AG09309 (cell line): ENCODE data around the gene FOXC1.

Experiments
- DNase-seq: peaks from one replicate; pipeline ENCODE4 v3.0.0-alpha.2; 2010; ENCODE audit warnings: low read depth
- H3K4me3 ChIP-seq: 2 replicates; pipeline ENCODE4 v1.5.1; 2011; ENCODE audit warnings: mild to moderate bottlenecking, low read depth, low read length, moderate library complexity; ENCODE audit not compliant: control insufficient read depth
- TF ChIP-seq, protein P1 (sequence below): IDR thresholded peaks from 2 replicates; pipeline ENCODE4 v1.5.1; 2011; ENCODE audit warnings: mild to moderate bottlenecking, low read depth, low read length, inconsistent platforms; ENCODE audit not compliant: insufficient read depth, control insufficient read depth; ENCODE audit errors: missing control alignments

FOXC1 gene

GRCh38 chr6:1613688-1614447 is 4.2 kb downstream of the FOXC1 start:
- DNase-seq, result no peak
- peak overlapping the region; percentile 75 for H3K4me3 ChIP-seq
- TF ChIP-seq, protein P1, sequence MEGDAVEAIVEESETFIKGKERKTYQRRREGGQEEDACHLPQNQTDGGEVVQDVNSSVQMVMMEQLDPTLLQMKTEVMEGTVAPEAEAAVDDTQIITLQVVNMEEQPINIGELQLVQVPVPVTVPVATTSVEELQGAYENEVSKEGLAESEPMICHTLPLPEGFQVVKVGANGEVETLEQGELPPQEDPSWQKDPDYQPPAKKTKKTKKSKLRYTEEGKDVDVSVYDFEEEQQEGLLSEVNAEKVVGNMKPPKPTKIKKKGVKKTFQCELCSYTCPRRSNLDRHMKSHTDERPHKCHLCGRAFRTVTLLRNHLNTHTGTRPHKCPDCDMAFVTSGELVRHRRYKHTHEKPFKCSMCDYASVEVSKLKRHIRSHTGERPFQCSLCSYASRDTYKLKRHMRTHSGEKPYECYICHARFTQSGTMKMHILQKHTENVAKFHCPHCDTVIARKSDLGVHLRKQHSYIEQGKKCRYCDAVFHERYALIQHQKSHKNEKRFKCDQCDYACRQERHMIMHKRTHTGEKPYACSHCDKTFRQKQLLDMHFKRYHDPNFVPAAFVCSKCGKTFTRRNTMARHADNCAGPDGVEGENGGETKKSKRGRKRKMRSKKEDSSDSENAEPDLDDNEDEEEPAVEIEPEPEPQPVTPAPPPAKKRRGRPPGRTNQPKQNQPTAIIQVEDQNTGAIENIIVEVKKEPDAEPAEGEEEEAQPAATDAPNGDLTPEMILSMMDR, result no peak

DNA sequence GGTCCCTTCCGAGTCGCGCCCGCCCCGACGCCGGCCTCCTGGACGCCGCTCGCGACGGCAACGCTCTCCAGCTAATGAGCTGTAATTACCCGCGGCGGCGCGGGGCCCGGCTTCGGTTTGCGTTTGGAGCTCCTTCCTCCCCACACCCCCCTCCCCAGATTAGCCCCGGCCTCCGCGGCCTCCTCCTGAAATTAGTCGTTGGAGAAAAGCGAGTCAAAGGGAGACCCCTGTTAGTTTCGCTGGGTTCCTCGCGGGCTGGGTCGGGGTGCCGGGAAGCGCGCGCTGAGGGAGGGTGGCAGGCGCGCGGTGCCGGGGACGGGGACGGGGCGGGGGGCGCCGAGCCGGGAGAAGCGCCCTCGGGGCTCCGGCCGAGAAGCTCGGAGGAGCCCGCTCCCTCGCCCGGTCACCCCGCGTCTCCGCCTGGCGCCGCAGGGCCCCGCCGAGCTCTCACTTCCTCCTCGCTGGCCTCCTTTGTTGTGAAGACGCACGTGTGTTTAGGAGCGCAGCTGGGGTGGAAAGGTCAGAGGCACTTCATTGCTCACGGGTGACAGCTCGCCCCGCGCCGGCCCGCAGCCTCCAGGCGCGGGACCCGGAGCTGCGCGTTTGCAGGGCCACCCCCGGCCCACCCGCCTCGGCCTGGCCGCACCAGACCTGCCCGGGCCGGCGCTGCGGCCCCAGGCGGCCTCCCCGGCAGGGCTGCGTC is 4.9 kb downstream of the FOXC1 start:
- DNase-seq, result no peak
- TF ChIP-seq, protein P1, result no peak
- peak overlapping the region; percentile 75 for H3K4me3 ChIP-seq

DNA sequence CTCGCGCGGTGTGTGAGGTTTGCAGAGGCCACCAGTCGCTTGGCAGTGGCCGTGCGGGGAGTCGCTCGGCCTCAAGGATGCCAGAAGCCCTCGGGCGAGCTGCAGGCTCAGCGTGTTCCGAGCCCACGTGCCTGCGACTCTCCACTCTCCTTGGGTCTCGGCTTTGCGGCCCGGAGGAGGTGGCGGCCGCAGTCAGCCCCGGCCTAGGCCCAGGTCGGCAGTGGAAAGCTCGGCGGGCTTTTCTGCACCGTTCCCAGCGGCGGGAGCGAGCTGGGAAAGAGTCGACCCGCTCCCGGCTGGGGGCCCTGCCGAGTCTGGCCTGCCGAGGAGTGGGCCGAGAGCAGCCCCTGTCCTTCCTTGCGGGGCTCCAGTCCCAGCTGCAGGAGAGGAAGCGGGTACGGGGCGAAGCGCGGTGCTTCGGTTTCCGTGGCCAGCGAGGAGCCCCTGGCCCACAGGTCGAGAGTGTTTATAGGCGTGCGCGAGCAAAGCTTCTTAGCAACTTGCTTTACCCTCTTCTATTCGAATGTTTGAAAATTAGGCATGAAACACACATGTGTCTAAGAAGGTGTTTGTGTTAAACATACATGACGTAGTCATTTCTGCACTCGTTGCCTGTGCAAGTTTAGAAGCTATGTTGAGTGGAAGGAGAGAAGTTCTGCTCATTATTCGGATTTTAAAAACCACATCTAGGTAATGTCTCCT is 5.6 kb downstream of the FOXC1 start:
- DNase-seq, result no peak
- H3K4me3 ChIP-seq, result no peak overlapping the region
- TF ChIP-seq, protein P1, result no peak

DNA sequence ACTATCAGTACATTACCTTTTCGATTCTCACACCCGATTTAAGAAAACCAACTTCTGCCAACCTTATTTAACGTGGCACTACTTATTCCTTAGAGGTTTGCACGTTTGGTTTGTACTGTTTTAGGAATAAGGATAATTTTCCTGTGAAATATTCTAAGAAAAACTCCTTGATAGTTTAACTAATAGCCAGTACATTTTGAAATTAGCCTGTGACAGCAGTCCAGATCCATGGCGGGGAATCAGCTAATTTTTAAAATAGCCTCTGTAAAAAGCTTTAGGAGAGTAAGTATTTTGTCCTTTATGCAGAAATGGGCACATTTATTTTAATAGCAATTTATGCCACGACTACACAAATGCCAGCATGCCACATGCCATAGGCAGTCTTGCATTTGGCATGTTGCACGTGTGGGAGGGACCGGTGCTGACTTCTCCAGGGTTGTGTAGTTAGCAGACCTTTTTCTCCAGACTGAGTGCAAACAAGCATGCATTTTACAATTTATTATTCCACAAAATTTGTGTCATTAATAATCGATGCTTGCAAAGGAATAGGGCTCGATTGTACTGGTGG is 6.2 kb downstream of the FOXC1 start:
- DNase-seq, result no peak
- TF ChIP-seq, protein P1, result no peak
- H3K4me3 ChIP-seq, result no peak overlapping the region

DNA sequence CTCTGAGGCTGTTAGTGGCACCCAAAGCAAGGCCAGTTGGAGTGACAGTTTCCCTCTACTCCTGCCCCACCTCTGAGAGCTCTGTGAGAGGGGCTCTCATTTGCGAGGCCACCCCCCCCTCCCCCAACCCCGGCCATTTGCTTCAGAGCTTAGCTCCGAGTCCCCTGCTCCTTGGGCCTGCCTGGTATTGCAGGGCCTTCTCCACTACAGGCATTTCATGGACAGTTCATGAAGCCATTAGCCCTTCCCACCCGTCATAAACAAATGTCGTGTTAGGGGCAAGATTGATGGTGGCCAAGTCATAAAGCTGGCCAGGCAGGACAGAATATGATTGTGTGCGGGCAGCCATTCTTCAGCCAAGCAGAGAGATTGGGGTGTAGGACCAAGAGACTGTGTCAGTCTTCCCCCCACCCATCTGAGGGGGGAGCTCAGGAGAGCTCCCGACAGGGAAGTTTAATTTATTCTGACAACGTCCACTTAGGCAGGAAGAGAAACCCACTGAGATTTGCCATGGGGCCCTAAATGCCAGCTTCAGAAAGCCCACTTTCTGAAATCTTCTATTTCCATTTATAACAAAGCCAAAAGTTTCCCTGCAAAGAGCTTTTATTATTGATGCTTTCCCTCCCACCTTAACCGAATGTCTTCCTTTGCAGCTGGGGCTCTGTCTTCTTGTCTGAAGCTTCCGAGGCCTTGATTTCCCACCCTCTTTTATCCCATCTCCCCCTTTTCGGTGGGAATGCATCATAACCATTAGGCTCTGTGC is 7.2 kb downstream of the FOXC1 start:
- DNase-seq, result no peak
- TF ChIP-seq, protein P1, result no peak
- H3K4me3 ChIP-seq, result no peak overlapping the region

DNA sequence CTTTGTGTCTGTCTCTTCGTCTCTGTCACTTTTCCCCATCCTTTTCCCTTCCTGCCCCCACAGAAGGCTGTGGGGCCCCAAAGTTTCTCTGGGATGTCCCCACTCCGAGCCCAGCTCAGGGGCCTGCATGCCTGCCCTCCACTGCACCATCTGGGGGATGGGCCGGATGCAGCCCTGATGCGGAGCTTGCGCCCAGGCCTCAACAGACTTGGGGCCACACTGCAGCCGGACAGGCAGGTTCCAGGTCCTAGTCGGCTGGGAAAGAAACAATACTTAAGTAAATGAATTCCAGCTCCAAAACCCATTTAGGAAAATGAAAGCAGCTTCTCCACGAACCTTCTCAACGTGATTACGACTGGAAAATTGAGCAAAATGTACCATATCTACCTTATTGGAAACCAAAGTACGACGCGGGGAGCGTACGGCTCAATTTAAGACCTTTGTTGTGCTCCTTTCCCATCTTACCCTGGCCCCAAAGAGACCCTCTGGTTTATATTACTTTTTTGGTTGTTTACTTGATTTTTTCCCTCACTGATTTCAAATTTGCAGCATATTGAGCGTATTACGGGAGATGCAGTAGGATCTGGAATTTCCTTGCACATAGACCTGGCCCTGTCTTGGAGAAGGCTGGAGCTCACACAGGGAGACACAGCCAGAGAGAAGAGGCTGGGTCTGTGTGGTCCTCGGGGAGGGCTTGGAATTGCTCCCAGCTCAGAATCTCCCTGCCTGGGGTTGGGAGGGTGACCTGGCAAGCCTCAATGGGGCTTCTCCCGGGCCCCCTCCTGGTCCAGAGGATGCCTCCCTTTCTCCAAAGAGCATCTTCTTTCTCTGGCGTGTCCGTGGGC is 8.0 kb downstream of the FOXC1 start:
- TF ChIP-seq, protein P1, result no peak
- DNase-seq, result no peak
- no peak overlapping the region for H3K4me3 ChIP-seq
